GM10248 (cell line): ENCODE measurements around the gene ARMC6.
A peak's percentile ranks its signal among the peaks of the same experiment; 100 is the strongest.

Experiments used
- CTCF ChIA-PET: fragments of 300-600 bp; sonication (Branson Sonifier 250); formaldehyde crosslinking; extraction: SDS; loops from one replicate; lab custom pipeline; 2021; ENCODE audit warnings: antibody characterized with exemption; lab: Yijun Ruan, JAX
- POLR2A ChIA-PET: fragments of 350-650 bp; sonication (Branson Sonifier 250); formaldehyde crosslinking; extraction: SDS; loops from one replicate; lab custom pipeline; 2020; ENCODE audit warnings: antibody characterized with exemption; lab: Yijun Ruan, JAX
- DNase-seq: peaks from one replicate; pipeline ENCODE4 v3.0.0; 2012; ENCODE audit errors: extremely low spot score
- TF ChIP-seq, protein P1 (sequence below): IDR thresholded peaks from 2 replicates; pipeline ENCODE4 v1.5.1; 2012; ENCODE audit warnings: mild to moderate bottlenecking, low read depth; ENCODE audit errors: extremely low read depth, missing control alignments, control extremely low read depth

Gene ARMC6

DNA sequence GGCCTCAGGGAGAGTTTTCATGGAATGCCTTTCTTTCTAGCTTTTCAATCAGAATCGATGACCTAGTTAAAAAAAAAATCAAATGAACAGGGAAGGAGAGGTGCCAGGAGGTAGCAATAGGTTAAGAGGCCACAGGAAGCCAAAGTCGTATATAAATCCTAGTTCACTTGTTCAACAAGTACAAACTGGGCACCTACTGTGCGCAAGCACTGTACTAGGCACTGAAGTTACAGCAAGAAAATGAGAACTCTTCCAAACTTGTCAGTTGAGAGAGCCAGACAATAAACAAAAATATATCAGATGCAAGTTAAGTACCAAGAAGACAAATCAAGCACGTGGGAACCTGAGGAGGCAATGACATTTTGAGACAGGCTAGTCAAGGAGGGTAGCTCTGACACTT lies 6.2 kb upstream of the ARMC6 start:
- no peak for DNase-seq
- TF ChIP-seq, protein P1, sequence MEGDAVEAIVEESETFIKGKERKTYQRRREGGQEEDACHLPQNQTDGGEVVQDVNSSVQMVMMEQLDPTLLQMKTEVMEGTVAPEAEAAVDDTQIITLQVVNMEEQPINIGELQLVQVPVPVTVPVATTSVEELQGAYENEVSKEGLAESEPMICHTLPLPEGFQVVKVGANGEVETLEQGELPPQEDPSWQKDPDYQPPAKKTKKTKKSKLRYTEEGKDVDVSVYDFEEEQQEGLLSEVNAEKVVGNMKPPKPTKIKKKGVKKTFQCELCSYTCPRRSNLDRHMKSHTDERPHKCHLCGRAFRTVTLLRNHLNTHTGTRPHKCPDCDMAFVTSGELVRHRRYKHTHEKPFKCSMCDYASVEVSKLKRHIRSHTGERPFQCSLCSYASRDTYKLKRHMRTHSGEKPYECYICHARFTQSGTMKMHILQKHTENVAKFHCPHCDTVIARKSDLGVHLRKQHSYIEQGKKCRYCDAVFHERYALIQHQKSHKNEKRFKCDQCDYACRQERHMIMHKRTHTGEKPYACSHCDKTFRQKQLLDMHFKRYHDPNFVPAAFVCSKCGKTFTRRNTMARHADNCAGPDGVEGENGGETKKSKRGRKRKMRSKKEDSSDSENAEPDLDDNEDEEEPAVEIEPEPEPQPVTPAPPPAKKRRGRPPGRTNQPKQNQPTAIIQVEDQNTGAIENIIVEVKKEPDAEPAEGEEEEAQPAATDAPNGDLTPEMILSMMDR = no peak
- CTCF ChIA-PET = no interaction called here
- POLR2A ChIA-PET = no interaction called here

DNA sequence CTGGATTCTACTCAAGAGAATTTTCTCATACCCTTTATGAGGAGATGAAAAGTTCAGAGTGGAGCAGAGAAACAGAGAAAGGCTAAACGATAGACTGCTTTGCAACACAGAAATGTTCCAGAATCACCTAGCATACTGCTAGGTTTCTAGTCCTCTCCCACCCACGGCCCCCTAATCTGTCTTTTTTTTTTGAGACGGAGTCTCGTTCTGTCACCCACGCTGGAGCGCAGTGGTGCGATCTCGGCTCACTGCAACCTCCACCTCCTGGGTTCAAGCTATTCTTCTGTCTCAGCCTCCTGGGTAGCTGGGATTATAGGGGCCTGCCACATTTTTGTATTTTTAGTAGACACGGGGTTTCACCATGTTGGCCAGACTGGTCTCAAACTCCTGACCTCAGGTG lies 4.9 kb upstream of the ARMC6 start:
- DNase-seq = no peak
- ChIA-PET POLR2A (no interaction called here), CTCF (no interaction called here)
- TF ChIP-seq, protein P1 = no peak

DNA sequence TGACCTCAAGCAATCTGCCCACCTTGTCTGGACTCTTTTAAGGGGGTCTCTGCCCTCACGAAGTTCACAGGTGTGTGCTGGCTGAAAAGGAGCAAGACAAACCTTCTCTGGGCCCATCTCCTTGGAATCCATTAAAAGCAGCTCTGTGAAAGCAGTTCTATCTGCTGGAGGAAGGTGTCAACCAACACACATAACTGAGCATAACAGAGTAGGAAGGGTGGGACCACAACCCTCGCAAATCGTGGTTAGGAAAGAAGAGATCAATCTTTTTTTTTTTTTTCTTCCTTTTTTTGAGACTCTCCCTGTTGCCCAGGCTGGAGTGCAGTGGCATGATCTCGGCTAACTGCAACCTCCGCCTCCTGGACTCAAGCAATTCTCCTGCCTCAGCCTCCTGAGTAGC lies 1.5 kb upstream of the ARMC6 start:
- DNase-seq = no peak
- ChIA-PET CTCF (interaction anchor here (1.0 to 1.6 kb wide), 2 partner anchors 11 to 21 kb away, joined by 3 to 4 read pairs; no protein-coding TSS in a partner anchor), POLR2A (interaction anchor here (1.0 kb wide), 1 partner anchor 82 kb away, joined by 6 read pairs; no protein-coding TSS in a partner anchor)
- TF ChIP-seq, protein P1 = no peak

DNA sequence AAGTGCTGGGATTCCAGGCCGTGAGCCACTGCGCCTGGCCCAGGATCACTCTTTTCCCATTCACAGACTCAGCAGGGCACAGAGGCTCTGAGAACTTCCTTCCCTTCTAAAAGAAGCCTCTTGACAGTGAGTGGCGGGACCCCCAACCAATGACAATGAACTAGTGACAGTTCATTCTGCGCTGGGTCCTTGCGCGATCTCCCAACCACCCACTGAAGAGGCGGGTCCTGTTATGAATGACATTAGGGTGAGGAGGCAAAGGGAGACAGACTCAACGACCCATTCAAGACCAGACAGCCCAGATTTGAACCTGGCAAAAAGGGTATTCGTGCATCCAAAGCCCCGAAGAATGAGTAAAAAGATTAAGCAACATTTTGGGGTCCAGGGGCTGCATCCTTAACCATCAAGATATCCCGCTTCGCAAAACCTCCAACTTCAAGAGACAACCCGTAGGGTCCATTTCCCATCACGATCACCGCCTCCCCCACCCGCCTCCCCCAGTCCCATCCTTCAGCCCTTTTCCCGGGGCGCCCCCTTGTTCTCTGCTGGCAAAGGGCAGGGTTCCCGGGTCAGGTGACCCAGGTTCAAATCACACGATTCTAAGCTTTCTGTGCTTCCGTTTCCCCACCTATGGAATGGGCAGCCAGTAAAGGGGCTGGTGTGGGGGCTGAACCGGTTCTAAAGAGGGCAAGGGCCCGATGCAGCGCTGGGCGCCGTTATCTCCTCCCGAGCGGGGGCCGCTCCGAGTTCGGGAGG lies 805 bp upstream of the ARMC6 start:
- TF ChIP-seq, protein P1 = no peak
- peak; percentile 96 for DNase-seq
- CTCF ChIA-PET = interaction anchor here (1.0 kb wide), 1 partner anchor 21 kb away, joined by 3 read pairs; no protein-coding TSS in a partner anchor
- POLR2A ChIA-PET = interaction anchor here (1.0 kb wide), 1 partner anchor 83 kb away, joined by 6 read pairs; no protein-coding TSS in a partner anchor

DNA sequence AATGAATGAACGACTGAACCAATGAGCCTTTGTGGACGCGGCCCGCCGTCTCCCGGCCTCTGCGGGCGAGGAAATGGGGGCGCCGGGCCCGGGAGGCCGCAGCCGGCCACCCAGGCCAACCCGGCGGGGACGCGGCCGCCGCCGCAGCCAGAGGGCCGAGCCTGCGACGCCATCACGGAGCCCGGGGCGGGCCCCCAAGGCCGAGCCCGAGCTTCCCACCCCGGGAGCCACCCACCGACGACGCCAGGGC lies 302 bp upstream of the ARMC6 start:
- ChIA-PET CTCF (no interaction called here), POLR2A (no interaction called here)
- TF ChIP-seq, protein P1 = no peak
- DNase-seq = no peak

DNA sequence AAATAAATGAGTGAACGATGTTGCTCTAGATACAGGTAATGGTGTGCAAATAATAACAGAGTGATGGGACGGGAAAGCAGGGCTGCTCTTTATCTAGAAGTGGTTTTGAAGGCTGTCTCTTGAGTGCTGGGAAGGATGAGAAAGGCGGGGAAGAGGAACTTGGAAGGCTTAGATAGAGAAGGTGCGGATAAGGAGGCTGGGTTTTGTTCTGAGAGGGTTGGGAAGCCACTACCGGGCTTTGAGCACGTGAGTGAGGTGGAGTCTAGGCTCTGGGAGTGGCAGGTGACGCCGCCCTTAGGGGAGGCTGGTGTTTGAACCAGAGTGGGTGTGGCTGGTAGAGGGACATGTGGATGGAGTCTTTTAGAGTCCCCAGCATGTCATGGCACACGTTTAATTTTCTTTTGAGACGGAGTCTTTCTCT lies 811 bp downstream of the ARMC6 start:
- TF ChIP-seq, protein P1 = no peak
- DNase-seq = peak; percentile 85
- POLR2A ChIA-PET = no interaction called here
- CTCF ChIA-PET = no interaction called here
